Osteoblast (primary cell): Measurements from ENCODE around the gene WFDC1. TPM values are rescaled to one million over a fixed set of nuclear protein-coding genes. Genes with fewer than 3 reads are reported as not detected.

Experiments used
- small RNA-seq: library from RNA; depleted of rRNA; stranded (forward); fragments of <200 nt; gene quantifications from one replicate; pipeline ENCODE3, GENCODE V24; 2012
- total RNA-seq: library from RNA; depleted of rRNA; stranded (reverse); fragments of >200 nt; gene quantifications from 2 replicates; pipeline ENCODE4 v1.2.3, GENCODE V29; 2012

The WFDC1 gene
- total RNA-seq, 1 donor: not detected

Small RNAs within 50 kb of the gene (small RNA-seq; reads per million reads assigned to genes)
- not detected for gene RNA5SP433

Other genes starting within 250 kb of the WFDC1 start
- gene MBTPS1, start 177.9 kb upstream of the WFDC1 start, total RNA-seq: 114 and 133 TPM in 2 replicates
- gene HSDL1, start 149.7 kb upstream of the WFDC1 start, total RNA-seq: 18.1 and 18.9 TPM in 2 replicates
- 0.29 and 0.36 TPM in 2 replicates for gene DNAAF1, start 149.6 kb upstream of the WFDC1 start, total RNA-seq
- 19.5 and 20.6 TPM in 2 replicates for gene TAF1C, start 107.8 kb upstream of the WFDC1 start, total RNA-seq
- gene ADAD2, start 103.7 kb upstream of the WFDC1 start, total RNA-seq: under 0.01 TPM in 1 of 2 replicates, not detected in the other
- gene KCNG4, start 54.9 kb upstream of the WFDC1 start, total RNA-seq: not detected in 2 replicates
- gene ATP2C2, start 73.7 kb downstream of the WFDC1 start, total RNA-seq: not detected in 2 replicates
- gene MEAK7, start 209.8 kb downstream of the WFDC1 start, total RNA-seq: 24.2 and 27.7 TPM in 2 replicates